HG02852 (cell line): ENCODE data around the gene GASK1A.
"Not testable (repeated sequence)": the region's sequence is repeated elsewhere in the genome, so short reads cannot be mapped to it uniquely, and the experiment has no call there.

Source experiments
- ATAC-seq: cut with Tn5 transposase; IDR thresholded peaks from one replicate; pipeline ENCODE4 v1.9.1; 2021; ENCODE audit warnings: mild to moderate bottlenecking, moderate library complexity; ENCODE audit not compliant: unreplicated experiment

Gene GASK1A

DNA sequence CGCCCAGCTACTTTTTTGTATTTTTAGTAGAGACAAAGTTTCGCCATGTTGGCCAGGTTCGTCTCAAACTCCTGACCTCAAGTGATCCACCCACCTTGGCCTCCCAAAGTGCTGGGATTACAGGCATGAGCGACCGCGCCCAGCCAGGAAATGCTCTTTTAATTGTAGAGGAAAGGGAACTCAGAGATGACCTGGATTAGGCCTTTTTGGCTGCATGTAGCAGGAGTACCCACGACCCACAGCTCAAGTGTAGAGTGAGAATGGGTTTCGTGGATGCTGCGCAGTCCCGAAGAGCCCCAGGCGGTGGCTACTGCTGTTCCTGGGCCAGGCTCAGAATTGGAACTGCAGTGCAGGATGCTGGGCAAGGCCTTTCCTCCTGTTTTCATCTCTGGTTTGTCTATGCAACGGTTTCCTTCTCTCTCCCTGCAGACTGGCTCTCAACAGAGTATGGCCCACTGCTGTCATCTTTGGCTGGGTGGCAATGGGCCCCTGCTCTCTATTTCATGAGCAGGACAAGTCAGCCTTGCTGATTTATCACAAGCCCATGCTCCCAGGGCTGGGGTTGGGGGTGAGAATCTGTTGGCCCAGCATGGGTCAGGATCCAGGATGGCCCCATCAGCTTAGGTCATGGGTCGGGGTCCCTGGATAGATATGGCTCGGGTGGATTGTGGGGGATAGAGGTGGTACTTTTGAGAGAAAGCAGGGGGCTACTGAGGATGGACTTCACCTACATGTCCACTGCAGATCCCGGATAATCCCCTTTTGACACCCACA lies 51.2 kb downstream of the GASK1A start:
- ATAC-seq = no peak

DNA sequence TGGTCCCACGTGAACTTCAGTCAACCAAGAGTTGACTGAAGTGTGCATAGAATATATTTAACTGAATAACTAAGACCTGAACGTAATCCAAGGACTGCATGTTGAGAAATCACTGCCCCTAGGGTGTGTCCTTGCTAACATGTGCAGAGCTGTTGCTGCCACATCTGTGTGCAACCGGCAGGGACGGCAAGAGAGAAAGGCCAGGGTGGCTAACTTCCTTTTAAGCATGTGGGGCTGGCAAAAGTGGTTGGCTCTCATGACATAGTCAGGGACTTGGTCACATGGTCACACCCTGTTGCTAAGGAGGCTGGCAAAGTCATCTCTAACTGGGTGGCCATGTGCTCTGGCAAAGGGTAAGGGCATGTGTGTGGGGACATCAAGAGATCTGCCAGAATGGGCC lies 52.4 kb downstream of the GASK1A start:
- ATAC-seq = no peak

DNA sequence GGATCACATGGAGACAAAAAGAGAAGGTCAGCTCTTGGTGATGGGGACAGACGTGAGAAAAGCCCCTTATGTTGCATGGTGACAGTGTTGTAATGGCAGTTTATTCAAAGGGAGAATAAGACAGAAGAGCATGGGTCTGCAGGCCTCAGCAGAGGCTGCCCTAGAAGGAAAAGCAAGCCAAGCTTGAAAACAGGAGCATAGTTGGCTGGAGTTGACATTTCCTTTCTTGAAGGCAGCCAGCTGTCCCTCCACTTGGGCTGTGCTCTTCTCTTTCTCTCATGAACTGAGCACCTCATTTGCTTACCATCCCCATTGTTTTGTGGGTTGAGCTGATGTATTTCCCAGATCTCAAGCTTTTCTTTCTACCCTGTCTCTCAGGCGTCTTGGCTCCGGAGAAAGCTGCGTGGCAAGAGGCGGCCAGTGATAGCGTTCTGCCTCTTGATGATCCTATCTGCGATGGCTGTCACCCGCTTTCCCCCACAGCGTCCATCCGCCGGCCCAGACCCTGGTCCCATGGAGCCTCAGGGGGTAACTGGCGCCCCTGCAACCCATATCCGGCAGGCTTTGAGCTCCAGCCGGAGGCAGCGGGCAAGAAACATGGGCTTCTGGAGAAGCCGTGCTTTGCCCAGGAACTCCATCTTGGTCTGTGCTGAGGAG lies 52.9 kb downstream of the GASK1A start:
- ATAC-seq = no peak

DNA sequence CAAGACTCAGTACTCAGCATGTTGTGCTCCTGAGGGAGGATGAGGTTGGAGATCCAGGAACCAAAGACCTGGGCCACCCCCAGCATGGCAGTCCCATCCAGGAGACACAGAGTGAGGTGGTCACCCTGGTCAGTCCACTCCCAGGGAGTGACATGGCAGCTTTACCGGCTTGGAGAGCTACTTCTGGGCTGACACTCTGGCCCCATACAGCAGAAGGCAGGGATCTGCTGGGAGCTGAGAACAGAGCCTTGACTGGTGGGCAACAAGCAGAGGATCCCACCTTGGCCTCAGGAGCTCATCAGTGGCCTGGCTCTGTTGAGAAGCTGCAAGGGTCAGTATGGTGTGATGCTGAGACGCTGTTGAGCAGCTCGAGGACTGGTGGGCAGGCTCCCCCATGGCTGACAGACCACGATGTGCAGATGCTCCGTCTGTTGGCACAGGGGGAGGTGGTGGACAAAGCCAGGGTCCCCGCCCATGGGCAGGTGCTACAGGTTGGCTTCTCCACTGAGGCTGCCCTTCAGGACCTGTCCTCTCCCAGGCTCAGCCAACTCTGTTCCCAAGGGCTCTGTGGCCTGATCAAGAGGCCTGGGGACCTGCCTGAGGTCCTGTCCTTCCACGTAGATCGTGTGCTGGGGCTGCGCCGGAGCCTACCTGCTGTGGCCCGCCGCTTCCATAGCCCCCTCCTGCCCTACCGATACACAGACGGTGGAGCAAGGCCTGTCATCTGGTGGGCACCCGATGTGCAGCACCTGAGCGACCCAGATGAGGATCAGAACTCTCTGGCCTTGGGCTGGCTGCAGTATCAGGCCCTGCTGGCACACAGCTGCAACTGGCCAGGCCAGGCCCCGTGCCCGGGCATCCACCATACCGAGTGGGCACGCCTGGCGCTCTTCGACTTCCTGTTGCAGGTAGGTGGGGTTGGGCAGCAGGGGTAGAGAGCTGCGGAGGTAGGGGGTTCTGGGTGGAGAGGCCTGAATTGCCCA lies 53.8 kb downstream of the GASK1A start:
- no peak for ATAC-seq

DNA sequence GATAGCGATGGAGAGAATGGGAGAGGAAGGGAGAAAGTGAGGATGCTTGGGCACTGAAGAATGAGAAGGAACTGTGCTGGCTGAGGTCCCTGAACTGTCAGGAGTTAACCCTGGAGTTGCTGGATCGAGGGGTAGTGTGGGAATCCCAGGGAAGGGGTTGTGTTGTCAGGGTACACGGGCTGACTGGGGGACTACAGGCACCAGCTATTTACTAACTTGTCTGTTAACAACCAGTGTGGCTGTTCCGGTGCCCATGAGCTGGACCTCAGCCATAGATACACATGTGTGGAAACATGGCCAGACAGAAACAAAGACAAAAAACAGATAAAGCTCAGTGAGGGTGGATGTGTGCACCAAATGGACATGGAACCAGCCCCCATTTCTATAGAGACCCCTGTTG lies 55.1 kb downstream of the GASK1A start:
- no peak for ATAC-seq

DNA sequence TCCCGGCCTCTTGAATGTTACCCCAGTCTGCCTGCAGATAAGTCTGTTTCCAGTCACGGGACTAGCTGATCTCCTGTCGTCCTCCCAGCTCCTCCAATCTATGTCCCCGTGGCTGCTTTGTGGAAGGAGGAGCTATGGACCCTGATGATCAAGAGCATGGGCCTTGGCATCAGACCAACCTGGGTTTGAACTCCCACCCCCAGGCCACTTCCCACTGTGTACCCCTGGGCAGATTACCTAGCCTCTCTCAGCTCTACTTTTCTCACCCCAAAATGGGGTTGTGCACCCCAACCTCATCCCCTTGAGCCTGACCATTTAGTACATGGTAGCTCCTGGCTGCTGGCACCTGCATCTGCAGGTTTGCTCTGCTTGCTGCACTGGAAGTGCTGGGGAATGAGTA lies 55.8 kb downstream of the GASK1A start:
- no peak for ATAC-seq

DNA sequence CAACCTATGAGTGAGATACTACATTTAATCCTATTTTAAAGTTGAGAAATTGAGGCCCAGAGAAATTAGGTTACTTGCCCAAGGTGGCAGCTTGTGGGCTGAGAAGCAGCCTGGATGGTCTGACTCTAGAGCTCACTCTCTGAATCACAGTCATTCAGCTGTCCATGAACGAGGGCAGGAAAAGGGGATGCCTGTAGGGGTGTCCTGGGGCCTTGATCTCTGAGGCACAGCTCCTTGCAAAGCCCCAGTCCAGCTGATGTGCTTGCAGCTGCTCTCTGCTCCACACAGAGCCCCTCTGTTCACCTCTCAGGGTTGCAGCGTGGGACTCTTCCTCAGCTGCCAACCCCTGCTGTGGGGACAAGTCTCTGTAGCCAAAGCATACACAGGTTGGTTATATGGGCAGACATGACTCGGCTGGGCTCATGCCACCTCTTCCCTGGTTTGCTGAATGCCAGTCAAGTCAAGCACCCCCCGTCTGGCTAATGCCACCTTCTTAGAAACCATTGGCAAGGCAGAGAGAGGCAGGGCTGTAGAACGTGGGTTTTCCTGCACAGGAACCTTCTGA lies 56.8 kb downstream of the GASK1A start:
- ATAC-seq = no peak

DNA sequence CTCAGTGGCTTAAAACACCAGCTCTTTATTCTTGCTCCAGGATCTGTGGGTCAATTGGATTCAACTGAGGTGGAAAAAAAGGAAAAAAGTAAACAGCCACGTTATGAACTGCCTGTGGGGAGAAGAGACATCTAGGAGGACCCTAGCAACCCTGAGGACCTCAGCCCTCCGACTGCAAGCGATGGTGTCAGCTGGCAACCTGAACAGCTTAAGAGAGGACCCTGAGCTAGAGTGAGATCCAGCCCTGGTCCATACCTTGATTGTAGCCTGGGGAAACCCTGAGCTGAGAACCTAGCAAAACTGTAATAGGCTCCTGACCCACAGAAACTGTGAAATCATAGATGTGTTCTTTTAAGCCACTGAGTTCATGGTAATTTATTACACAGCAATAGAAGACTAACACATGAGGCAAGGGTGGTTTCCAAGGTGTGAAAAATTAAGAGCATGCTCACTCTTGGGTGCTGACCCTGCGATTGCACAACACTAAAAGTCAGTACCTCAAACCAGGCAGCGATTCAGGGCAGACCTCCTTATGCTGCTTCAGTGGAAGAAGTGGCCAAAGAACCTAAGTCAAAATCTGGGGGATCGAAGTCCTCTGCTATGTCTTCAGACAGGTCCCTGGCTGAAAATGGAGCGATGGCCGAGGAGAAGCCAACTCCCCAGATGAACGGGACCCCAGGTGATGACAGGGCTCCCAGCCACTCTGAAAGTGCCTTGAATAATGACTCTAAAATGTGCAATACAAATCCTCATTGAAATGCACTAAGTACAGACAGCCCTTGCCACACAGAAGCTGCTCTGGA lies 57.7 kb downstream of the GASK1A start:
- ATAC-seq = no peak

DNA sequence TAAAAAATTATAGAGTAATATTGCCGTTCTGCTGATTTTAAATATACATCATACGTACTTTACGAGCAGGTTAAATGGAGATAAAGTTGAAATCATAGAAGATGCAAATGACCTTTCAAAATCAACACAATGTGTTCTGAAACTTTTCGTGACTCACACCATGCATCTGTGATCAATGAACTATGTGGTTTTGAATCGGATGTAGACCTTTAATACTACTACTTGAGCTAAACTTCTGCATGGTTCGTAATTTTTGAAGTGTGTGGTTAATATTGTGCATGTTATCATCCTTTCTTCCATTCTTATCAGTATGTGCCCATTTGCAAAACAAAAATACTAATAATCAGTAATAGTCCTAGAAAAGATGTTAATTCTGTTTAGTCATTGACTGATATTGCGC lies 58.9 kb downstream of the GASK1A start:
- ATAC-seq = no peak

DNA sequence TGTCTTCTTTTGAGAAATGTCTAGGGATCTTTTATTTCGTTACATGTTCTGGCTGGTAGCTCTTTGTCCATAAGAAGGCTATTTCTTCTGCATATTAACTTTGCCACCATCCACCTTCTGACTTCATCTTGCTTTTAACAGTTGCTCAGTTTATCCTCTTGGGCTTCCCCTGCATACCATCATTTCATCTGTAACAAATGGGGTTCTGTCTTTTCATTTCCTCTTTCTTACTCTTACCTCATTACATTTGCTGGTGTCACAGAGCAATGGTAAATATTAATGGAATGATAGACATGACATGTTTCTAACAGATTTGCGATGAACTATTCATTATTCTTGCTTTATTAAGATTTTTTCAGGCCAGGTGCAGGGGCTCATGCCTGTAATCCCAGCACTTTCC lies 62.4 kb downstream of the GASK1A start:
- no peak for ATAC-seq

DNA sequence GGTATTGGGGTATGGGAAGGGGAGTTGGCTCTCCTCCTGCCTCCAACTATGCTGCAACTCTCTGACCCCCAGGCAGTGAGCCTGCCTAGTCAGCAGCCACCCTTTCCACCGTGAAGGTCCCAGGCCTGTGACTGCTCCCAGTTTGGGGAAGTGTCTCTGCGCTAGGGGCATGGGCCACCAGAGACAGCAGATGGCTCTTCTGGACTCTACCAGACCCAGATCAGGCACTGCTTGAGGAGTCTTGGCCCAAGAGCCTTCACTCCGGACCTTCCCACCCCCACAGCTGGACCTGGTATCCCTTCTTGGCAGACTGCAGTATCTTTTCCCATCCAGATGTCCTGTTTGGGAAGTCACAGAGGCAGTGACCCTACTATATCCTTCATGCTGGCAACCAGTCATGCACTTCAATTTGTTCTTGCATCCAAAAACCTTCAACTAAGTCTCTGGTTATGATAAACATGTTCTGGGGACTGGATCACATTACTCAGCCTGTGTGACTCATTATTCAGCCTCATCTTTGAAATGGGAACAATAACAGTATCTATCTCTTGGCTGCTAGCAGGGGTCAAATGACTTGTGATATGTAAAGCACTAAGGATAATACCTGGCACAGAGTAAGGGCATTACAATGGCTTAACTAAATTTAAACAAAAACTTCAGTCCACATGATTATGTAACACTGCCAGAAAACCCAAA lies 64.1 kb downstream of the GASK1A start:
- no peak for ATAC-seq

DNA sequence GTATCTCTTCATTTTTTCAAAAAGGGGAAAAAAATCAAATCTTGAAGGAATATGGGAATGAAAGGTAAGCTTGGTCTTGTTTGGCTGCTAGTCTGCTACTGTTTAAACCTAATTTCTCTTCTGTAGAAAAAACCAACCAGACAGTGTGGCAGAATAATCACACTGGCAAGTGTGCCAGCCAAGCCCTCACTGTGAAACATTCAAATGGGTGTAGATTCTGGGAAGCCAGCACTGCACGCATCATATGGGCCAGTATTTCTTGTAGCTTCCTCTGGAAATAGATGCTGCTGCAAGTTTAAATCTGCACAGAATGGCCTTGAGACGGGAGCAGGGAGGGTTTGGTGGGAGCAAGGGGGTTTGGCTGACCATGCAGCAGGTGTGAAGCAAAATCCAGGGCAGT lies 64.7 kb downstream of the GASK1A start:
- ATAC-seq = no peak

DNA sequence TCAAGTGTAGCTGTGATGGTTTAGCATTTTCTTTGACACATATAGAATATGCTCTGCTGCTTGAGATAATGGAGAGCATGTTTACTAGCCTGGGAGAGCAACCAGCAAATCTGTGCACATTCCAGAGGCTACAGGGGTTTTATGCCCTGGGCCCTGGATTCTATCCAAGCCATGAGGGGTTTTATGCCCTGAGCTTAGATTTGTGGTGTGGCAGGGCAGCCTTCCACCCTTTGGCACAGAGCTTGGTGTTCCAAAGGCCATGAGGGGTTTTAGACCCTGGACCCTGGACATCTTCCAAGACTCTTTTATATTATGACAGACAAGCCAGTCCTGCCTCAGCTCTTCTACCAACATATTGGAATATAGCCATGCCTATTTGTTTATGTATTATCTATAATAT lies 66.0 kb downstream of the GASK1A start:
- ATAC-seq = not testable (repeated sequence)

DNA sequence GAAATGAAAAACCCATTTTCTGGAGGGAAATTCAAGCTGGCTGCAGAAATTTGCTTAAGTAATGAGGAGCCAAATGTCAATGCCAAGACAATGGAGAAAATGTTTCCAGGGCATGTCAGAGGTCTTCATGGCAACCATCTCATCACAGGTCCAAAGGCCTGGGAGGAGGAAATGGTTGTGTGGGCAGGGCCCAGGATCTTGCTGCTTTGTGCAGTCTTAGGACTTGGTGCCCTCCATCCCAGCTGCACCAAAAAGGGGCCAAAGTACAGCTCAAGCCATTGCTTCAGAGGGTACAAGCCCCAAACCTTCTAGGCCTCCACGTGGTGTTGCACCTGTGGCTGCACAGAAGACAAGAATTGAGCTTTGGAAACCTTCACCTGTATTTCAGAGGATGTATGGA lies 67.5 kb downstream of the GASK1A start:
- ATAC-seq = no peak

DNA sequence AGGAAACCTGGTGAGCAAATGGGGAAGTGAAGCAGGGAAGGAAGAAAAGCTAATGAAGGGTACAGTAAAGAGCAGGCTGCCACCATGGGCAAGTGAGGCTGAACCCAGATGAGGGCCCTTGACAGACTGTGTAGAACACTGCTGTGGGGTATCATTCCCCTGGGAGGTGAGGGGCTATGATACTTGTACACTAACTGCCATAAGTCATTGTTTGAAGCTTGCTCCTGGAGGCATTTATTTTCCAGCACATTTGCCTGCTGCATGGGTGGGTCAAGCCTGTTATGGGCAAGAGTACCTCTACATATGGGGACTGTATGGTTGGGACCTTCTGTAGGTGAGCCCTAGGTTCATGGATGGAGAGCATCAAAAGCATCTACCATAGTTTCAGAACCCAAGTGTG lies 69.4 kb downstream of the GASK1A start:
- ATAC-seq = no peak

DNA sequence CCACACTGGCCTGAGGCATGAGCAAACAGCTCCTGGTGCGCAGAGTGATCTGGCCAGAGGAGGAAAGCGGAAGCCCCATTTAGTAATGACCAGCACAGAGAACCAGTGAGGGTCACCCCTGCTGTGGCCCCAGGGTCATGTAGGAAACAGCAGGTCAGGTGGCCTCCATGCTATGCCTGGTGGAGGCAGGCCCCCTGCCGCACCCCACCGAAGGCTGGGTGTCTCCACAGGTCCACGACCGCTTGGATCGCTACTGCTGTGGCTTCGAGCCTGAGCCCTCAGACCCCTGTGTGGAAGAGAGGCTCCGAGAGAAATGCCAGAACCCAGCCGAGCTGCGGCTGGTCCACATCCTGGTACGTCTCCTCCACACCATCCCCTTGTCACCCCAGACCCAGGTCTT lies 74.2 kb downstream of the GASK1A start:
- ATAC-seq = no peak

DNA sequence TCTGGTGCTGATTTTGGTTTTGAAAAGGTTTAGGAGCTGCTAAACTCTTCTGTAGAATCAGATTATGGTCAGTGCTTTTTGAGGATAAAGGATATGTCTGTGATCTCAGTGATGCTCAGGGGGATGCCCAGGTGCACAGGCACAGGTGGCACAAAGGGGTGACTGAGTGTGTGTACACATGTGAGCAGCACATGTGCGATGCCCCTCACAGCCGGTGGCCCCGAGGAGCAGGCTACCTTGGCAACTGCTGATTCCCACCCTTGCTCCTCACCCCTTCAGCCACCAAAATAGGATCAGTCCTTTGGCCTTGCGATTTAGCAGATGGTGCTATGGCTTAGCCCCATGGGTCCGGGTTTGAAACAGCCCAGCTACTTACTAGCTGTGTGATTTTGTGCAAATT lies 75.6 kb downstream of the GASK1A start:
- no peak for ATAC-seq

DNA sequence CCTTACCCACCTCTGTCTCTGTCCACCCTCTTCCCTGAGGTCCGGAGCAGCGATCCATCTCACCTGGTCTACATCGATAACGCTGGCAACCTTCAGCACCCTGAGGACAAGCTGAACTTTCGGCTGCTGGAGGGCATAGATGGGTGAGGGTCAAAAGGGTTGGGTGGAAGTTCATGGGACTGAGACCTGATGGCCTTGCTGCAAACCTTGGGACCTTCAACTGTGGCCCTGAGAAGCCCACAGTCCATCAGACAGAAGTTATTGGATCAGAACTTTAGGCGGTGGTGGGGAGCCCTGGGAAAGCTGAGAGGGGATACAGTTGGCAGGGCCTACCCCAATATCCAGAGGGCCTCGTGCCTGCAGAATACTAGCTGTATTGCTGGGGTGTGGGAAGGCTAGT lies 76.3 kb downstream of the GASK1A start:
- ATAC-seq = no peak

DNA sequence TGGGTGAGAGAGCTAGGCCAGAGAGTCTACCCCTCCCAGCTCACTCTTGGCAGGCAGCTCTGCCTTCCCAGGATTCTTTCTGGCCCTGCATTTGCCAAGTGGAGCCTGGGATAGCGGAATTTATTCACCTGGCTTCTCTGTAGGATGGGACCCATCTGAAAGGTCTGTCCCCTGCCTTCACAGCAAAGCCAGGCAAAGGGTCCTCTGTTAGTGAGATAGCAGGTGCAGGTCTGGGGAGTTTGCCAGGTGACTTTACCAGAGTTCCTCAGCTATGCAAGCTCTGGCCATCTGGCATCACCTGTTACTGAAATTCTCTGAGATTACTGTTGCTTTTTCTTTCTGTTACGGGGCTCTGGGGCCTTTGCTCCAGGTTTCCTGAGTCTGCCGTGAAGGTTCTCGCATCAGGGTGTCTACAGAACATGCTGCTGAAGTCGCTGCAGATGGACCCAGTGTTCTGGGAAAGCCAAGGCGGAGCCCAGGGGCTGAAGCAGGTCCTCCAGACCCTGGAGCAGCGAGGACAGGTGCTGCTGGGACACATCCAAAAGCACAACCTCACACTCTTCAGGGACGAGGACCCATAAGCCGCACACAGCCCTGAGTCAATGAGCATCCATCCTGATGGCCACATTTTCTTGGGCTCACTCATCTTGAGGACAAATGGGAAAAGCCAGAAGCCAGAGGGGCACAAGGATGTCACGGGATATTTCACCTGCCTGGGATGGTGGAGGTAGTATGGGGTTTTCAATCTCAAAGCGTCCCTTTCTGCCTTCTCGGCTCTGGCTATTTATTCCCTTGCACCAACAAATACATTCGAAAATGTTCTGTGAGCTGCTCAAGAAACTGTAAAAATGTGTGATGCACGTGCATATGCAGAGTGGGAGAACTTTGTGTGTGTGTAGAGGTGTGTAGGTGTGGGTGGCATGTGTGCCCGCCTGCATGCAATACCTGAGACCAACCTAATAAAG lies 77.0 kb downstream of the GASK1A start:
- ATAC-seq = no peak
